NCI-H2029 treated with DMSO at 0.1 percent for 48 hours (cell line): Measurements from ENCODE around the gene ZNF526.

ENCODE experiments used
- DNase-seq: peaks from one replicate; lab custom pipeline; 2025; lab: John Stamatoyannopoulos, UW

The ZNF526 gene

DNA sequence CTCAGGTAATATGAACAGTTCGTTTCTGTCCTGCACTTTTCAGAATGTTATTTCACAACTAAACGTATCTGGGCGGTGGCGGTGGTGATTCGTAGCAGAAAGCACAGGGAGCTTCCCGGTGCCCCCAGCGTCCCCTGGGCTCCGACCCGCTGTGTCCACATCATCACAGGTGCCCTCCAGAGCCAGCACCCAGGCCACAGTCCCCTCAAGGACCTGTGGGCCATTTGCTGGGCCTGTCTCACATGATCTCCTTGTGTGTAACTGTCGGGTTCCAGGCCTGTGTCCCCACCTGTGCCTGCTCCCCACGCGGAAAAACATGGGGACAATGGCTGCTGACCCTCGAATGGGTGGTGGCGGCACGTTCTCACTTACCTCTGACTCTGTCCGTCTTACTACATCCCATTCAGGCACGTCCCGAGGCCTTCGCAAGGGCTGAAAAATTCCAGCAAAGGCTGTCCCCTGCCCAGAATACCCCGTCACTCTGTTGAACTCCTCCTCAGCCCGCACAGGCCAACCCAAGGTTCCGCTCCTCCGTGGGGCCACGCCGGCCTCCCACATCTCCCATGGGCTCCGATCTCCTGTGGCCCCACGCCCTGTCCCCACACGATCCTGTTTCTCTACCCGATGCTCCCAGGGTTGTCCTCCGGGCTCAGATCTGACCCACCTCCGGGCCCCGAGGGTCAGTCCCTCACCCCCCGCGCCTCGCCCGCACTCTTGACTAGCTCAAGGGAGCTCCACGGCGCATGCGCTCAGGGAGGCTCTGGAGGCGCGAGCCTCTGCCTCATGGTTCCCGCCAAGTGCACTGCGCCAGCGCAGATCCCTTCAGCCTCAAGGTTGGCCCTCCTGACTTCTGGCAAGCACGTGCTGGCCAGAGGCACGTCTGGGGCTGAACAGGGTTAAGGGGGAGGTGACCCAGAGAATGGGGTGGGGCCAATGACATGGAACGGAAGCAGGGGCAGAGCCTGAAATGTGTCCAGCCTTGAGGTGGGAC, 23.8 kb upstream of the ZNF526 start:
- DNase-seq = no peak

DNA sequence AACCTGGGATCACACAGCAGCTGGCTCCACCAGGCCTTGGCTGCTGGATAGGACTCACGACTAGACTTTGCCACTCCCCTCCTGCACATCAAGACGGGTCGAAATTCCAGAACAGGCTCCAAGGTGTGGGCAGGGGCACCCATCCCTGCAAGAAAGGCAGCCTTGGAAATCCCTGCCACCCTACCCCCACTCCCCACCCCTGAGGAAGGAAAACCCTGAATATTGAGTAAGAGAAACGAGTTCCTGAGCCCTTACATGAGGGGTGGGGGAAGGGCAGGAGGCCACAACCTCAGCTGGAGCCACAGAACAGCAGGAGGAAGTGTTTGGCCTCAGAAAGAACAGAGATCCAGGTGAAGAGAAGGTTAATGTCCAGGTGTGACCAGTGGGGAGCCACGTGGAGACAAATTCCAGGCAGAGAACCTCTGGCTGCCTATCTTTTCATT, 22.7 kb upstream of the ZNF526 start:
- DNase-seq = no peak

DNA sequence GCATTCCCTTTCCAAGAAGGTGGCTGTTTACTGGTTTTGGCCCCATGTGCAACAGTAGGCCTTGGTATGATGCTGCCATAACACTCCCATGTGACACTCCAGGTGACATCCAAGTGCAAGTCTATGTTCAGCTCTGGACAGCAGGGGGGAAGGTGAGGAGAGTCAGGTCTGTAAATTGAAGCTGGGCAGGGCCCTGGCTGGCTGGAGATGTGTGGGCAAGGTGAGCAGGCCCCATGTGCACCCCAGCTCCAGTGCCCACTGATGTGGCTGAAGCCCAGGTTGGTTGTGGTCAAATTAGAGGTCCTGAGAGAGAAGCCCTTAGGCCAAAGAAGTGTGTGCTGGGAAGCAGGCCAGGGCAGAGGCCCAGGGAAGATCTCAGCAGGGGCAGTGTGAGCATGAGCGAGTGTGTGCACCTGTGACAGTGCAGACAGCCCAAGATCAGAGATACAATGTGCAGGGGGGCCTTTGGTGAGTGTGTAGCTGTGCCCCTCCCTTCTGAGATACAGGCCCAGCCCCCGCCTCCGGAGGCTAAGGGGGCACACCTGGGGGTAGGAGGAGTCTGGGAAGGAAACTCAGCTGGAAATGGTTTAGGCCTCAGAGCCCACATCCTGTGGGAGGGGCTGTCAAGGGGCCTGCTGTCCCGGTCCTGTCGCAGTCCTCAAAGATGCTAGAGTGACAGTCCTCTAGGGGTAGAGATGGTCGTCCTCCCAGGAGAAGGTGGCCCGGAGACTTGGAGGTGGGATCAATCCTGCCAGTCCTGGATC, 21.3 kb upstream of the ZNF526 start:
- DNase-seq = no peak

DNA sequence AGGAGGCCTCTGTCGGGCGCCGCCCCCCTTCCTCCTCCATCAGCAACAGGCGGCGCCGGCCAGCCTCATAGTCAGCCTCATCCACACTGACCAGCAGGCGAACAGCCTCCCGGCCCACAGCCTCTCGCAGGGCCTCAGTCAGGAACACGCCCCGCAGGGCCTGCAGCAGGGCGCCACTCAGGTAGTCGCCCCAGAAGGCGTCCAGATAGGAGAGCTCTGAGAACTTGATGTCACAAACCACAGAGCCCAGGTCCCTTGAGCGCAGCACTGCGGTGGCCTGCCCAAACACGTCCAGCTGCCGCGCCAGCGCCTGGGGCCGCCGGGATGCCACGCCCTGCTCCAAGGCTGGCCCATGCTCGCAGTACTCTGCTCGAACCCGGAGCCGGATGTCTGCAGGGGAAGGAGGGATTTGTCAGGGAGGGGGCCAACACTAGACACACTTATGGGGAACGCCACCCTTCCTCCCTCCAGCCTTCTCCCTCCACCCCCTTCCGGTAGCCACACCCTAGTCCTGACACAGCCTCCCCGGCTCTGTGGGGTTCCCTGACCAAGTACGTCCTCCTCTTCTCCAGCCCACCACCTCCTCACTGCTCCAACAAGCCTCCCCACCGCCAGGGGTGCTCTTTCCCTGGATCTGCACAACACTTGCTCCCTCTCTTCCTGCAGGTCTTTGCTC, 20.5 kb upstream of the ZNF526 start:
- no peak for DNase-seq

DNA sequence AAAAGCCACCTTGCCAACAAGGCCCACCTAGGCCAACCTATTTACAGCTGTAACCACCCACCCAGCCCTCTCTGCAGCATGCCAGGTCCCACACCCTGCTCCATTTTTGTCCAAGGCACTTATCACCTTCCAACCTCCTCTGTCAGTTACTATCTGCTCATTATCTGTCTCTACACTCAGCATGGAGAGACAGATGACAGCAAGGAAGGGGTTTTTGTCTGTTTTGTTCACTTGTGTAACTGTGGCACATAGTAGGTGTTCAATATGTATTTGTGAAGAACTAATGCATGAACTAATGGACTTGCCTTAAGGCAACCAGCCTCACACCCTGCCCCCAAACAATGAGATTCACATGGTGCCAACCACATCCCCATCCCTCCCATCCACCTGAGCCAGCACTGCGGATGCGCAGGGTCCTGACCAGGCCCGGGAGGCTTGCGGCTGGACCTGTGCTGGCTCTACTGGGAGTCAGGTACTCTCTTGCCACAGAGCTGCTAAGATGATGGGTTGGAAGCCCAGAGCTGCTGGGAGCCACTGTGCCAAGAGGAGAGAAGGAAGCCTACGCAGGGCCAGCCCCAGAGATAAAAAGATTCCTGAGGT, 19.9 kb upstream of the ZNF526 start:
- no peak for DNase-seq

DNA sequence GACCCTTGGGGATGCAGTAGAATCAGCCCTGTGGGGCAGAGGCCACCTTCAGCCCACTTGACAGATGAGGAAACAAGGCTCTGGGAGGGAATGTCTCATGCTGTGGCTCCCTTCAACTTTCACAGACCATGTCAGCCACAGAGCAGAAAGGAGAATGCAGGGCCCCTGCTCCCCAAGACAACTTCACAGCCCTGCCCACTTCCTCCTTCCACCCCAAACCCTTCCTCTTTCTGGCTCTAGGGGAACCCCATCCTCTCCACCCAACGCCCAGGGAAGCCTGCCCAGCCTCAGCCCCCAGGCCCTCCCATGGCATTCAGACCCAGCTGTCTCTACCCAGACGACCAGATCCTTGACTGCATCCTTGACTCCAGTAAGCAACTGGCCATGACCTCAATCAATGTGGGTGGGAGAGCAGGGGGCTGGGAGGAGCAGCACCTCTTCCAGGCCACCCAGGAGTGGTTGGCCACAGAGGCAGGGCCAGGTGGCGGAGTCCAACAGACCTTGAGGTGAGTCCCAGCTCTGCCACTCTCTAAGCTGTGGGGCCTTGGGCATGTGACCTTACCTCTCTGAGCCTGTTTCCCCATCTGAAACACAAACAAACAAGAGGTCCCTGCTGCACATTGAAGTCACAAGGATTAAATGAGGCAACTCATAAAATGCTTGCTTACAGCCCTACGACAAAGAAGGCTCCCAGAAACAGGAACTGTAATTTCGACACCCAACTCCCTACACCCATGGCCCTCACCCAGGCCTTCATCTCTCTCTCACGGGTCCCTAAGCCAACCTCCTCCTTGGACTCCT, 18.4 kb upstream of the ZNF526 start:
- DNase-seq = no peak

DNA sequence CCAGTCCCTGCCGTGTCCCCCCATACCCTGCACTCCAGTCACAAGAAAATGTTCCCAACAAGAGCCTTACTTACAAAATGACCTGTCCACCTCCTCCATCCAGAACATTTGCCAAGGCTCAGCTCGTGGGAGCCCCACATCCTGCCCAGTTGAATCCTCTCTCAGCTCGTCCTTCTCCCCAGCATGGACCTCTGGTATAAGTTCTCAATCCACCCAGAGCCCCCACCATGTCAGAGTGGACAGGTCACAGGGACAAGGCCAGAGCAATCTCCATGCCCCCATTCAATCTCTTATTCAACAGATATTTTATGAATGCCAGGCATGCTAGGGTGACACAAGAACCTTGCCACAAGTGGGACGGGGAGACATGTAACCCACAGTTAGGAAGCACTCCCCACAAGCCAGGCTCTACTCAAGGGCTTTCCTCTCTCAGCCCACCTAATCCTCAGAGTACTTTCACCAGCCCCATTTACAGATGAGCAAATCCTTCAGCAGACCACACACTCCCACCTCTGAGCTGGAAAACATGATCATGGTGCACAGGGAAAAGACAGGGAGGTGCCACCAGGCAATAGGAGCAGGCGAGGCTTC, 17.7 kb upstream of the ZNF526 start:
- no peak for DNase-seq

DNA sequence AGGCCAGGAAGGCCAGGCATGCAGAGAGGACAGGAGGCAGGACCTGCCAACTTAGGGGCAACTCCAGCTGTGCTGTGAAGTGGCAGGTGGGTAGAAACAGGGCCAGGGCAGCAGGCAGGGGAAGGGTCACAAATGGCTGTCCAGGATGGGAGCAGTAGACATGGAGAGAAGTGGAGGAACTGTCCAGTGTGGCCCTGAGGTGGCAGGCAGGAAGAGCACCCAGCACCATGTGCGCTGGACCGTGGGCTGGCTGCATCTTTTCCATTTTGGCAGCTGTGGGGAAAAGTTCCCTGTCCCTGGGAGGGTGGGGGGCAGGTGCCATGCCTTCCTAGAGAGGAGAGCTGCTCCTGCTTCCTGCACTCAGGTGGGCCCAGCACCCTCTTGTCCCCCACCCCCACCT, 16.4 kb upstream of the ZNF526 start:
- DNase-seq = no peak

DNA sequence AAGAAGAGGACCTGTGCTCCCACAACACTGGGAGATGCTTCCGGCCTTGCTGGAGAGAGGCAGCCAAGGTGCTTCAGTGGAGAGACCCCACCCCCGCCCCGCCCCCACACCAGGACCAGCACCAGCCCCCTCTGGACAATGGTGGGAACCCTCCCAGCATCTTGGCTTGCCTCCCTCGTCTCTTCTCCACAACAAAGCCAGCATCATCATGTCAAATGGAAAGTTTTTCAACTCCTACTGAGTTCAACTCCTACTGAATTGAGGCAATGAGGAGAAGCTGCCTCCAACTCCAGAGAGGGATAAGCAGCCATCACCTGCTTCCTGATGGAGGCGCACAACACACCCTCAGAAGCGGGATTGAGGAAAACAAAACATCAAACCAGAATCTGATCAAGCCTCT, 15.4 kb upstream of the ZNF526 start:
- DNase-seq = no peak

DNA sequence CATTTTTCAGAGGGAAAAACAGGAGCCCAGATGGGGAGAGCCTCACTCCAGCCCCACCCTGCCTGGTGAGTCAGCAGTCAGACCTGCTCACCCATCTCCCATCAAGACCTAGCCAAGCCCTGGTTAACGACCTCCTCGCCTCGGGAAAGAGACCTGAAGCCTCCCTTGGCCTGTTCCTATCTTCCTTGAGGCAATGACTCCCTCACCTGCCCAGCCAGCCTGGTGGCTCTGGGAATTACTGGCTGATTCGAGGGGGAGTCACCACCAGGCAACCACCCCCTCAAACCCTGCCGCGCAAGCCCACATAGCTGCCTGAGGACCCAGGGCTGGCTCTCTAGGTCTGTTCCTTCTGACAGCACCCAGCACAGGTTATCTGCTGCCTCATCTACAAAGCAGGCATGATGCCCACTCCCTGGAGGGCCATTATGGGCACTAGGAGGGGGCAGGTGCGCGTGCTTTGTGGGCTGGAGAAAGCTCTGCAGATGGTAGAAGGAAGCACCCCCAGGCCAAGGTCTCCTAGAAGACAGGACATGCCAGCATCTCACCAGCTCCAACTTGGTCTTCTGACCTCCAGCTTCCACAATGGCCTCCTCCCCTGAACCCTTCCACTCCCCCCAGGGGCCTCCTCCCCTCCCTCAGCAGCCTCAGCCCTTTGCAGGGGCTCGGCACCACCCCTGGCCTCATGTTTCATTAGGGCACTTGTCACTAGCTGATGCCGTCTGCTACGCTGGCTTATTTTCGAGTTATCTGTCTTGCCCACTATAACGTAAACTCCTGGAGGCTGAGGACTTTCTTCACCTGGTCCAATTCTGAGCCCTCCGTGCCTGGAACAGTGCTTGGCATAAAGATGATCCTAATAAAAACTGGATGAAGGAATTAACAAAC, 13.0 kb upstream of the ZNF526 start:
- no peak for DNase-seq

DNA sequence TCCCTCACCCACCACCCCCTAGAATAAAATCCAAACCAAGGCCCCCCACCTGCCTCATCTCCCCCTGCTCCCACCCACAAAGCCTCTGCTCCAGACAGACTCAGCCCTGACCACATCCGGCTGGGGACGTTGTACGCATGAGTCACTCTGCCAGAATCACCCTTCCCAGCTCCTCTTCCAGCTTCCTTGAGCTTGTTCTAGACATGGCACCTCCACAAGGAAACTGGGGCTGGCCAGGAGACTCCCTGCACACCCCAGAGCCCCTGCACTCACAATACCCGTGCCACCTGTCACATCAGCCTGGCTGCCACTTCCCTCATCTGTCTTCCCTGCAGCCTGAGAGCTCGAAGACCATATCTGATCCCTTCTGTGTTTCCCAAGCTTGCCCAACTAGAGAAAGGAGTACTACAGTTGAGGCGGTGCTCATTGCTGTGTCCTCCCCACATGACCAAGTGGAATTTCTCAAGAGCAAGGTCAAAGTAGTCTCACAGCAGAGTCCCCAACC, 12.3 kb upstream of the ZNF526 start:
- no peak for DNase-seq

DNA sequence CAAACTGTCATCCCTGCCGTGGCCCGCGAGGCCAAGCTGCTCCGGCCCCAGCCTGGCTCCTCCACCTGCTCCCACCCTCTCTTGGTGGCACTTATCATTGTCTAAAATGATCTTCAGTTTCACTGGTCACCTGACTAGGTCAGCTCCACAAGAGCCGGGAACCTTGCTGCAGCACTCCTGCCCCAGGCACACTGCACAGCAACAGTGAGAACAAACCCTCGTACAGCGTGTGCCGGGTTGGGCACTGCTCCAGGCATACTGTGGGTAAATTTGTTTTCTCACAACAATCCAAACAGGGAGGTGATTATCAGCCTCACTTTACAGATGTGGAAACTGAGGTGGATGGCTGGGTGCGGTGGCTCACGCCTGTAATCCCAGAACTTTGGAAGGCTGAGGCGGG, 11.5 kb upstream of the ZNF526 start:
- peak; percentile 41 for DNase-seq

DNA sequence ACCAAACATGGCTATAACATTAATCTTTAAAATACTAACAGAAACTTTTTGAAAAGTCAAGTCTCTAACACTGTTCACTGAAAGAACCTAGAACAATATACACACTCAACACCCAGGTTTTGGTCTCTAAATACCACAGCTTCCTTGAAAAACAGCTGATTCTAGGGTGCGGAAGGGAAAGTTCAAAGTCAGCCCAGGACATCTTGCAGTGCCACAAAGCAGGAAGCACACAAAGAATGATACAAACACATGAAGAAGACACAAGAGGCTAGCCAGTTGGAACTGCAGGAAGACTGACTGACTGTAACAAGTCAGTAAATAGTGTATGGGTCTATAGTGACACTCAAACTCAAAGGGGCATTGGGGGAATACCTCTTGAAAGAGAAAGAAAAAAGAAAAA, 7.2 kb upstream of the ZNF526 start:
- DNase-seq = no peak

DNA sequence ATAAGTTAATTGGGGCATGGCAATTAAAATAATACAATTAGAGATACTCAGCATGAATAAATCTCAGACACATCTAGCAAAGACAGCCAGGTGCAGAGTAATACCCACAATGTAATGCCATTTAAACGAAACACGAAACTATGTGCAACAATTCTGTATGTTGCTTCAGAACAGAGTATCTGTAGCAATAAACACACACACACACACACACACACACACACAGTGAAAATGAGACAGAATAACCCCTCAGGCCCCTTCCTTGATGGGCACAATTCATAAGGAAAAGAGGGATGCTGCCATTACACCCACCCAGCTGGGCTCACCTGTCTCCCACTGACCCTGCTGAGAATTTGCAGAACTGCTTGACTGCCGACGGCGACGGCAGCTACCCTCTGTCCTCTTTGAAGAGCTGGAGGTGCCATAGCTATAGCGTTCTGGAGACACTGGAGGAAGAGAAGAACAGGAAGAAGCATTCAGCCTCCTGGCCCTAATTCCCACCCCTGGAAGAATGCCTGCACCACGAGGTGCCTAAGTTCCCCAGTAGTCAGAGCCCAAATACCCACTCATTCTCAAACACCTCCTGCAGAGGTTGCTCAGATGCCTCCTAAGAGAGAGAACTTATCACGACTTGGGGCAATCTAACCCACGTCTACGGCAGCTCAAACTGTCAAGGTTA, 5.2 kb upstream of the ZNF526 start:
- no peak for DNase-seq

DNA sequence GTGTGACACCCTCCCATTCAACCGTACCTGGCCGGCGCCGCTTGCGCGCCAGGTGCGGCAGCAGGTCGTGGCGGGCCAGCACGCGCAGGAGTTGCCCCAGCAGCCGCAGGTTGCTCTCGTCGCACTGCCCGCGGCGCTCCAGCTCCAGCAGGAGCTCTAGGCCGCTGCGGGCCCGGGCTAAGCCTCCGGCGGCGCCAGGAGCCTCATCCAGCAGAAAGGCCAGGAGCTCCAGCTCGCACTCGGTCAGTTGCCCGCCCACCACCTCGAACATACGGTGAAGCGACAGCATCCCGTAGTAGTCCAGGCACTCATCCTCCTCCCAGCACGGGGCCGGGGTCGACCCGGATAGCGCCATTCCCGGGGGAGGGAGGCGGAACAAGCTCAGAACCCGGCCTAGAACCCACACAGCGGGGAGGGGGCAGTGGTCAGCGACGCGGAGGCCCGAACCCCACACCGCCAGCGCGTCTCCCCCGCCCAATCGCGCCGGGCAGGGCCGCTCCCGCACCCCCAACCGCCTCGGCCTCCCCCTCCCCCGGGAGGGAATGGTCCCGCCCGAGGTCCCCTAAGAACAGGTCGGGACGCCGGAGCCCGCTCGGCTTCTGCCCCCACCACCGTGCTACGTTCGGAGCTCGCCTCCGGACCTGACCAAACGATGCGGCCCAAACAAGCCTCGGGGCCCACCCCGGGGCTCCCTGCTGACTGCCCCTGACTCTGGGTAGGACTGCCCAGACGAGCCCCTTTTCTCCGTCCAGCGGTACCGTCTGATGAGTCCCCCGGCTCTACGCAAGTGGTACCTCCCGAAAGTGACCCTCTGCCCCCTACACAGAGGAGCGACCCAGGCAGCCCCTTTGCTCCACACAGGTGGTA, 3.2 kb upstream of the ZNF526 start:
- DNase-seq = no peak

DNA sequence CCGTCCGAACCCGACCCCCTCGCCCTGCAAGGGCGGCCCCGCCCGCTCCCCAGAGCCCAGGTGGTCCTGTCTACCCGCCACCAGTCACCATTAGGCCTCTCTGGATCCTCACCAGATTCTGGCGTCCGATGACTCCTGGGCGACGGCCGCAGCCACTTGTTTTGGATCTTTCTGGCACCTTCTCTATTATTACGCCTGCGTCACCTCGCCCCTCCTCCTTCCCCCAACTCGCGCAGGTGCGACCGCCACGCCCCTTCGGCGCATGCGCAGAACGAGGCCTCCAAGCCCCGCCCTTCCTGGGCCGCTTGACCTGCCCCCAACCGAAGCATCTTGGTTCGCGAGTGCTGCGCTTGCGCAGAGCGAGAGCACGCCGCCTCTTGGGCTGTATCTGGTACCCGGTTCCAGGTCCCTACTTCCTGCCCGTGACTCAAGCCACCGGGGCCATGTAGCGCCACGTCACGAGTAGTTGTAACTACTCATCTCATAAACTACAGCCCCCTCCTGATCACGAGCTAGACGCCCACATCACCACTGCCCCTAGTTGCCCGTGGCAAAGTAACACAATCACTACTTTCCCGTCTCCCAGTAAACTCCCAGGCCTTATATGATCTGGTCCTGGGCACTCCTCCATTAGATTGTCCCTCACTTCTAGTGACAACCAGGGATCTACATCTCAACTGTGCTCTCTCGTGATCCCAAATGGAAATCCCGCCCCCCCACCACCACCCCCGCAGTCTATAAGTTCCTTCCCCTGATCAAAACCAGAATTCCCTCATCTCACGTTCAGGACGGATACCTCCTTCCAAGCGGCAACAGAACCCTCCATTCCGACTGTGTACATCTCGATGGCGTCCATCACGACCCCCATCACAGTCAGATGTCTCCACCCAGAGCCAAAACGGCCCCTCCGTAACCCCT, 2.3 kb upstream of the ZNF526 start, which contains the start of gene DEDD2:
Gene DEDD2, minus strand, starts transcription at position 158 of the 918 bp plus-strand sequence. CDS start 670 bp downstream, outside the sequence.
- DNase-seq = peak; percentile 79

DNA sequence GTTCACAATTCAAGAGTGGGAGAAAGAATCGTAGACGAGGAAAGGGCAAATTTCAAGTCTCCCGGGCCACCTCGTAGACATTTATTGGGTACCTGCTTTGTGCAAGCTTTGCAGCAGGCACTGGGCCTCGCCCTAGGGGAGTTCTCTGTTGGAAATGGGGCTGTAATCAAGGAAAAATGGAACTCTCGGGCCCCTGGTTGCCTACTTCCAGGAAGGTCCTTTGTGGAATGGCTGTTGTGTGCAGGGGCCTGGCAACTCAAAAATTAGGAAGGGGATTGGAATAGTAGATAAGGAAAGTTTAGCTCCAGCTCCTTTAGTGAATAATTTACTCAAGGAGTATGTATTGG, 612 bp downstream of the ZNF526 start:
- no peak for DNase-seq
